Mesodermal cell (in vitro differentiated cells): ENCODE data around the gene UBE2E3.

Experiments used
- H3K27ac ChIP-seq: 2 replicates; pipeline ENCODE4 v1.7.0; 2013; ENCODE audit warnings: mild to moderate bottlenecking, low read depth, low read length, moderate library complexity; ENCODE audit not compliant: severe bottlenecking
- H3K36me3 ChIP-seq: 2 replicates; pipeline ENCODE4 v1.7.1; 2013; ENCODE audit warnings: mild to moderate bottlenecking, low read length, moderate library complexity; ENCODE audit not compliant: control insufficient read depth, insufficient read depth
- H3K4me1 ChIP-seq: one replicate; pipeline ENCODE4 v1.7.1; 2013; ENCODE audit warnings: mild to moderate bottlenecking, low read length; ENCODE audit not compliant: insufficient read depth, control insufficient read depth, poor library complexity, severe bottlenecking
- H3K4me3 ChIP-seq: 2 replicates; pipeline ENCODE4 v1.7.0; 2013; ENCODE audit warnings: low read length, control low read depth, mild to moderate bottlenecking; ENCODE audit not compliant: insufficient read depth, poor library complexity, severe bottlenecking; ENCODE audit errors: extremely low read depth
- H3K9me3 ChIP-seq: 2 replicates; pipeline ENCODE4 v1.7.1; 2013; ENCODE audit warnings: mild to moderate bottlenecking, low read length, moderate library complexity; ENCODE audit not compliant: control insufficient read depth
- WGBS, 2 experiments: methylation state at CpG; one replicate each; pipeline ENCODE4 v1.1.5; 2013; ENCODE audit warnings: missing lambda C conversion rate in 2 of 2; ENCODE audit not compliant: insufficient coverage in 2 of 2; 5-methylcytosine and 5-hydroxymethylcytosine counted together

Gene UBE2E3

GRCh38 chr2:180952731-180953336 is 27.6 kb upstream of the UBE2E3 start:
- H3K4me1 ChIP-seq: no peaks in the 10 kb centered on the region
- H3K9me3 ChIP-seq: no peaks in the 10 kb centered on the region
- no peak overlapping the region for H3K4me3 ChIP-seq
- H3K36me3 ChIP-seq: no peaks in the 10 kb centered on the region
- no peak overlapping the region for H3K27ac ChIP-seq

- H3K4me3 ChIP-seq: no peak overlapping the region
- H3K9me3 ChIP-seq: no peaks in the 10 kb centered on the region
- H3K4me1 ChIP-seq: no peaks in the 10 kb centered on the region
- H3K27ac ChIP-seq: no peak overlapping the region
- H3K36me3 ChIP-seq: no peaks in the 10 kb centered on the region
Measured at GRCh38 chr2:180953550-180953949, 26.9 kb upstream of the UBE2E3 start.

GRCh38 chr2:180955101-180955500 is 25.3 kb upstream of the UBE2E3 start:
- Histone ChIP-seq H3K9me3 (no peaks in the 10 kb centered on the region), H3K36me3 (no peaks in the 10 kb centered on the region), H3K4me1 (no peaks in the 10 kb centered on the region), H3K4me3 (no peak overlapping the region), H3K27ac (no peak overlapping the region)

- 80 to 100% methylated on average over 1 of the region's 1 CpG for WGBS, 2 experiments
- Histone ChIP-seq H3K36me3 (no peaks in the 10 kb centered on the region), H3K27ac (no peak overlapping the region), H3K4me1 (no peaks in the 10 kb centered on the region), H3K9me3 (no peaks in the 10 kb centered on the region), H3K4me3 (no peak overlapping the region)
Measured at GRCh38 chr2:180959787-180960186, 20.6 kb upstream of the UBE2E3 start.

- Histone ChIP-seq H3K36me3 (no peaks in the 10 kb centered on the region), H3K27ac (no peak overlapping the region), H3K9me3 (no peaks in the 10 kb centered on the region), H3K4me3 (no peak overlapping the region), H3K4me1 (no peaks in the 10 kb centered on the region)
- WGBS, 2 experiments: 84 to 100% methylated on average over 2 of the region's 3 CpGs
Measured at GRCh38 chr2:180960982-180961381, 19.4 kb upstream of the UBE2E3 start.

- no peaks in the 10 kb centered on the region for H3K9me3 ChIP-seq
- H3K27ac ChIP-seq: no peak overlapping the region
- 82 to 95% methylated on average over 3 of the region's 4 CpGs for WGBS, 2 experiments
- no peaks in the 10 kb centered on the region for H3K36me3 ChIP-seq
- no peak overlapping the region for H3K4me3 ChIP-seq
- H3K4me1 ChIP-seq: no peaks in the 10 kb centered on the region
Measured at GRCh38 chr2:180962727-180963314, 17.6 kb upstream of the UBE2E3 start.

- WGBS, 2 experiments: 80 to 86% methylated on average over 1 of the region's 3 CpGs
- no peaks in the 10 kb centered on the region for H3K4me1 ChIP-seq
- no peaks in the 10 kb centered on the region for H3K36me3 ChIP-seq
- no peak overlapping the region for H3K27ac ChIP-seq
- H3K9me3 ChIP-seq: no peaks in the 10 kb centered on the region
- no peak overlapping the region for H3K4me3 ChIP-seq
Measured at GRCh38 chr2:180966378-180966777, 14.0 kb upstream of the UBE2E3 start.

- Histone ChIP-seq H3K4me3 (no peak overlapping the region), H3K36me3 (no peaks in the 10 kb centered on the region), H3K27ac (no peak overlapping the region), H3K4me1 (no peaks in the 10 kb centered on the region), H3K9me3 (no peaks in the 10 kb centered on the region)
- no CpG with 5 or more reads among the region's 1 CpG for WGBS, 2 experiments
Measured at GRCh38 chr2:180969124-180969523, 11.3 kb upstream of the UBE2E3 start.

GRCh38 chr2:180970016-180970415 is 10.4 kb upstream of the UBE2E3 start:
- no CpG with 5 or more reads among the region's 3 CpGs for WGBS, 2 experiments
- Histone ChIP-seq H3K27ac (no peak overlapping the region), H3K36me3 (no peaks in the 10 kb centered on the region), H3K9me3 (no peaks in the 10 kb centered on the region), H3K4me3 (no peak overlapping the region), H3K4me1 (no peaks in the 10 kb centered on the region)

GRCh38 chr2:180971811-180972210 is 8.6 kb upstream of the UBE2E3 start:
- no CpG with 5 or more reads among the region's 1 CpG for WGBS, 2 experiments
- Histone ChIP-seq H3K4me3 (no peak overlapping the region), H3K27ac (no peak overlapping the region), H3K36me3 (no peaks in the 10 kb centered on the region), H3K4me1 (no peaks in the 10 kb centered on the region), H3K9me3 (no peaks in the 10 kb centered on the region)

GRCh38 chr2:180975585-180975984 is 4.8 kb upstream of the UBE2E3 start:
- Histone ChIP-seq H3K36me3 (no peaks in the 10 kb centered on the region), H3K27ac (no peak overlapping the region), H3K4me3 (no peak overlapping the region), H3K4me1 (peaks cover 4% of the 10 kb centered on the region), H3K9me3 (no peaks in the 10 kb centered on the region)
- WGBS, 2 experiments: no CpG with 5 or more reads among the region's 2 CpGs
